ACC112 (cell line): ENCODE measurements around the gene LRP1.

Experiments
- H2AFZ ChIP-seq: fragments of 200-600 bp; sonication (generic); one replicate; pipeline ENCODE4 v1.6.0; 2017; ENCODE audit warnings: antibody characterized with exemption, low read length; ENCODE audit not compliant: unreplicated experiment
- H3K27ac ChIP-seq: fragments of 200-600 bp; sonication (generic); 2 replicates; pipeline ENCODE4 v1.5.1; 2014; ENCODE audit warnings: low read depth, mild to moderate bottlenecking, antibody characterized with exemption, low read length, moderate library complexity
- H3K27me3 ChIP-seq: fragments of 200-600 bp; sonication (generic); 2 replicates; pipeline ENCODE4 v1.6.1; 2014; ENCODE audit warnings: mild to moderate bottlenecking, antibody characterized with exemption, low read length, moderate library complexity, mixed read lengths; ENCODE audit not compliant: insufficient read depth
- H3K36me3 ChIP-seq: fragments of 200-600 bp; sonication (generic); 2 replicates; pipeline ENCODE4 v1.6.1; 2016; ENCODE audit warnings: mild to moderate bottlenecking, antibody characterized with exemption, low read length, moderate library complexity, mixed read lengths; ENCODE audit not compliant: insufficient read depth
- H3K4me1 ChIP-seq: fragments of 200-600 bp; sonication (generic); one replicate; pipeline ENCODE4 v1.6.1; 2016; ENCODE audit warnings: low read length, mixed read lengths; ENCODE audit not compliant: insufficient read depth, unreplicated experiment, control insufficient read depth
- H3K4me3 ChIP-seq: fragments of 200-600 bp; sonication (generic); 2 replicates; pipeline ENCODE4 v1.5.1; 2014; ENCODE audit warnings: mild to moderate bottlenecking, low read depth, low read length
- H3K79me2 ChIP-seq: fragments of 200-600 bp; sonication (generic); one replicate; pipeline ENCODE4 v1.6.0; 2016; ENCODE audit warnings: low read length; ENCODE audit not compliant: control insufficient read depth, unreplicated experiment, insufficient read depth

LRP1 gene

GRCh38 chr12:57129889-57130288, 1.6 kb downstream of the LRP1 start:
- peaks cover 50% of the 10 kb centered on the region for H3K4me1 ChIP-seq
- H3K4me3 ChIP-seq = peak overlapping the region; percentile 97
- H3K27ac ChIP-seq = peak overlapping the region; percentile 94
- H2AFZ ChIP-seq = no peak overlapping the region
- H3K27me3 ChIP-seq = no peaks in the 10 kb centered on the region
- H3K79me2 ChIP-seq = peaks cover 61% of the 10 kb centered on the region
- no peaks in the 10 kb centered on the region for H3K36me3 ChIP-seq

- H3K4me1 ChIP-seq = peaks cover 61% of the 10 kb centered on the region
- peak overlapping the region; percentile 97 for H3K4me3 ChIP-seq
- H3K27me3 ChIP-seq = no peaks in the 10 kb centered on the region
- peaks cover 71% of the 10 kb centered on the region for H3K79me2 ChIP-seq
- no peak overlapping the region for H2AFZ ChIP-seq
- H3K36me3 ChIP-seq = no peaks in the 10 kb centered on the region
- peak overlapping the region; percentile 94 for H3K27ac ChIP-seq
Measured at GRCh38 chr12:57130941-57131340, 2.7 kb downstream of the LRP1 start.

GRCh38 chr12:57131896-57132744, 3.8 kb downstream of the LRP1 start:
- Histone ChIP-seq H3K36me3 (no peaks in the 10 kb centered on the region), H3K27me3 (no peaks in the 10 kb centered on the region), H2AFZ (no peak overlapping the region), H3K79me2 (peaks cover 80% of the 10 kb centered on the region), H3K4me1 (peaks cover 64% of the 10 kb centered on the region), H3K4me3 (peak overlapping the region; percentile 97), H3K27ac (peak overlapping the region; percentile 94)

- Histone ChIP-seq H3K27me3 (no peaks in the 10 kb centered on the region), H3K36me3 (no peaks in the 10 kb centered on the region), H3K4me3 (peak overlapping the region; percentile 97), H3K27ac (peak overlapping the region; percentile 94), H3K79me2 (peaks cover 88% of the 10 kb centered on the region), H2AFZ (no peak overlapping the region), H3K4me1 (peaks cover 73% of the 10 kb centered on the region)
Measured at GRCh38 chr12:57133013-57133569, 4.8 kb downstream of the LRP1 start.

- Histone ChIP-seq H3K27ac (peak overlapping the region; percentile 70), H3K4me3 (peak overlapping the region; percentile 52), H3K27me3 (no peaks in the 10 kb centered on the region), H3K36me3 (no peaks in the 10 kb centered on the region), H2AFZ (no peak overlapping the region), H3K4me1 (peaks cover 81% of the 10 kb centered on the region), H3K79me2 (peaks cover 92% of the 10 kb centered on the region)
Measured at GRCh38 chr12:57133916-57134315, 5.6 kb downstream of the LRP1 start.

- H3K27me3 ChIP-seq = no peaks in the 10 kb centered on the region
- H3K79me2 ChIP-seq = peaks cover 88% of the 10 kb centered on the region
- H2AFZ ChIP-seq = no peak overlapping the region
- peaks cover 91% of the 10 kb centered on the region for H3K4me1 ChIP-seq
- H3K36me3 ChIP-seq = peaks cover 10% of the 10 kb centered on the region
- peak overlapping the region; percentile 70 for H3K27ac ChIP-seq
- peak overlapping the region; percentile 29 for H3K4me3 ChIP-seq
Measured at GRCh38 chr12:57134949-57135348, 6.7 kb downstream of the LRP1 start.

GRCh38 chr12:57135527-57136326, 7.4 kb downstream of the LRP1 start:
- peak overlapping the region; percentile 29 for H3K4me3 ChIP-seq
- H3K36me3 ChIP-seq = peaks cover 13% of the 10 kb centered on the region
- H3K27ac ChIP-seq = peak overlapping the region; percentile 70
- peaks cover 94% of the 10 kb centered on the region for H3K4me1 ChIP-seq
- peaks cover 80% of the 10 kb centered on the region for H3K79me2 ChIP-seq
- H2AFZ ChIP-seq = no peak overlapping the region
- no peaks in the 10 kb centered on the region for H3K27me3 ChIP-seq

- no peaks in the 10 kb centered on the region for H3K27me3 ChIP-seq
- peaks cover 79% of the 10 kb centered on the region for H3K79me2 ChIP-seq
- peak overlapping the region; percentile 19; the same call in 1 of the 2 replicates for H3K4me3 ChIP-seq
- H3K27ac ChIP-seq = peak overlapping the region; percentile 59
- H3K36me3 ChIP-seq = peaks cover 37% of the 10 kb centered on the region
- H2AFZ ChIP-seq = no peak overlapping the region
- H3K4me1 ChIP-seq = peaks cover 77% of the 10 kb centered on the region
Measured at GRCh38 chr12:57138526-57139272, 10.4 kb downstream of the LRP1 start.

- H3K27me3 ChIP-seq = no peaks in the 10 kb centered on the region
- H2AFZ ChIP-seq = no peak overlapping the region
- H3K4me3 ChIP-seq = peak overlapping the region; percentile 5; the same call in 1 of the 2 replicates
- peak overlapping the region; percentile 59 for H3K27ac ChIP-seq
- peaks cover 71% of the 10 kb centered on the region for H3K79me2 ChIP-seq
- H3K36me3 ChIP-seq = peaks cover 42% of the 10 kb centered on the region
- H3K4me1 ChIP-seq = peaks cover 70% of the 10 kb centered on the region
Measured at GRCh38 chr12:57139796-57140649, 11.7 kb downstream of the LRP1 start.
